Stimulated activated CD8-positive, alpha-beta memory T cell treated with anti-CD3 and anti-CD28 coated beads, Interleukin-15, amount 100 ng/mL, for 4 hours (primary cell): ENCODE measurements around the gene JPH4.

Experiments
- DNase-seq, 2 donors: peaks; one replicate each; pipeline ENCODE4 v3.0.0-alpha.2; 2020; ENCODE audit warnings: low read depth in 2 of 2

JPH4 gene

GRCh38 chr14:23530375-23531055, 48.1 kb downstream of the JPH4 start:
- no peak for DNase-seq

- no peak for DNase-seq
These were observed 49.6 kb downstream of the JPH4 start for GRCh38 chr14:23529016-23529415.

- no peak for DNase-seq
These were observed 50.0 kb downstream of the JPH4 start for GRCh38 chr14:23528555-23528954.

- DNase-seq = no peak
These were observed 53.0 kb downstream of the JPH4 start for GRCh38 chr14:23525611-23526010.

- DNase-seq = no peak
These were observed 53.6 kb downstream of the JPH4 start for GRCh38 chr14:23524954-23525353.

GRCh38 chr14:23523229-23524016, 55.2 kb downstream of the JPH4 start:
- DNase-seq = no peak

GRCh38 chr14:23522643-23523198, 55.9 kb downstream of the JPH4 start:
- DNase-seq = no peak

- no peak for DNase-seq
These were observed 56.6 kb downstream of the JPH4 start for GRCh38 chr14:23521785-23522640.

- DNase-seq = no peak
These were observed 57.6 kb downstream of the JPH4 start for GRCh38 chr14:23520899-23521533.

GRCh38 chr14:23518709-23519108, 59.9 kb downstream of the JPH4 start:
- DNase-seq = no peak
